Upper lobe of left lung (tissue), 6 donors: ENCODE data around the gene SORCS3. TPM values are rescaled to one million over a fixed set of nuclear protein-coding genes. Genes with fewer than 3 reads are reported as not detected.

Source experiments
- ATAC-seq, 2 donors: fragments of 200-7000 bp; cut with Tn5 transposase; one replicate each; pipeline ENCODE4 v1.9.1; 2022; ENCODE audit warnings: mild to moderate bottlenecking in 2 of 2, moderate library complexity in 2 of 2; ENCODE audit not compliant: low FRiP score in 2 of 2
- DNase-seq, 2 donors: peaks; one replicate each; pipeline ENCODE4 v3.0.0-alpha.2; 2019 to 2020
- H3K27ac ChIP-seq, 4 donors: fragments of 200-600 bp; sonication (generic); one replicate each; pipeline ENCODE4 v1.5.1; 2016 to 2019
- H3K27me3 ChIP-seq, 4 donors: fragments of 200-600 bp; sonication (generic); one replicate each; pipeline ENCODE4 v1.5.1; 2017 to 2019
- H3K36me3 ChIP-seq, 4 donors: fragments of 200-600 bp; sonication (generic); one replicate each; pipeline ENCODE4 v1.5.1; 2016 to 2019
- H3K4me1 ChIP-seq, 4 donors: fragments of 200-600 bp; sonication (generic); one replicate each; pipeline ENCODE4 v1.5.1; 2018 to 2019
- H3K4me3 ChIP-seq, 4 donors: fragments of 200-600 bp; sonication (generic); one replicate each; pipeline ENCODE4 v1.5.1; 2017 to 2019; ENCODE audit warnings: mild to moderate bottlenecking in 2 of 4, moderate library complexity in 1 of 4
- H3K9me3 ChIP-seq, 4 donors: fragments of 200-600 bp; sonication (generic); one replicate each; pipeline ENCODE4 v1.5.1; 2018 to 2019
- EP300 ChIP-seq, 4 donors: sonication (generic); formaldehyde crosslinking; IDR thresholded peaks; one replicate each; pipeline ENCODE4 v1.5.1; 2017; ENCODE audit warnings: antibody characterized with exemption in 4 of 4, control low read depth in 2 of 4
- POLR2A ChIP-seq, 4 donors: fragments of 450-650 bp; IDR thresholded peaks; one replicate each; pipeline ENCODE4 v1.5.1; 2016 to 2017; ENCODE audit warnings: antibody characterized with exemption in 4 of 4, mild to moderate bottlenecking in 2 of 4
- POLR2AphosphoS5 ChIP-seq, 2 donors: sonication (generic); formaldehyde crosslinking; IDR thresholded peaks; one replicate each; pipeline ENCODE4 v1.5.1; 2017; ENCODE audit warnings: antibody characterized with exemption in 2 of 2
- WGBS, 2 donors: methylation state at CpG; one replicate each; pipeline ENCODE4 v1.1.5; 2017 to 2018; 5-methylcytosine and 5-hydroxymethylcytosine counted together
- total RNA-seq, 6 donors: library from RNA; depleted of rRNA in 4 of 6; stranded (reverse); fragments of >200 nt in 4 of 6; gene quantifications; one replicate each; pipeline versions ENCODE4 v1.1.0 to v1.2.1, GENCODE V29; 2016 to 2021
- TF ChIP-seq, protein P1 (sequence below), 6 experiments: fragments of 450-650 bp in 4 of 6; fragments of 200-600 bp in 2 of 6; sonication (generic) in 2 of 6; IDR thresholded peaks; one replicate each; pipeline ENCODE4 v1.5.1; 2016 to 2019; ENCODE audit warnings: antibody characterized with exemption in 6 of 6
- donor health status: DM: no; HTN: no; CAD: no; lungs with moderate emphysema.
- donor health status: DM: no; HTN: yes; CAD: no; lungs with severe emphysema.

The SORCS3 gene
- total RNA-seq, 6 donors from 2014 or later: not detected

DNA sequence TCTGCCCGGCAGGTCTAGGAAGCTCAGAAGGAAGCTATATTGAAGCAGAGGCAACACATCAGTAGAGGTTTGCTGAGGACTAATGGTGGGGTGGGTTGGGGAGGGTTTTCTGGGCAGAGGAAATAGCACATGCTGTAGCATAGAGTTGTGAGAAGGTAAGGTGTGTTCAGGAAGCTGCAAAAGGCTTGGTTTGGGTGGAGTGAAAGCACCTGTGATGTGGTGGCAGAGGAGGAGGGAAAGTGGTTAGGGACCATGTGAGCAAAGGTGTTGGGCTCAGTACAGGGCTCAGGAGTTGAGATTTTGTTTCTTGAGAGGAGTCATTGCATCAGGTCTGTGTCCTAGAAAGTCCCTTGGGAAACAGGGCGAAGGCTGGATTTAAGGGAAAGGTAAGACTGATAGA is 294.6 kb downstream of the SORCS3 start:
- Histone ChIP-seq H3K27me3 (no peaks in the 10 kb centered on the region), H3K9me3 (no peaks in the 10 kb centered on the region), H3K4me3 (no peak overlapping the region), H3K4me1 (no peaks in the 10 kb centered on the region), H3K36me3 (no peaks in the 10 kb centered on the region), H3K27ac (no peak overlapping the region)
- TF ChIP-seq POLR2A (IDR thresholded peaks at IDR 0.05) (no peak), EP300 (IDR thresholded peaks at IDR 0.05) (no peak), POLR2AphosphoS5 (IDR thresholded peaks at IDR 0.05) (no peak)
- TF ChIP-seq, protein P1, sequence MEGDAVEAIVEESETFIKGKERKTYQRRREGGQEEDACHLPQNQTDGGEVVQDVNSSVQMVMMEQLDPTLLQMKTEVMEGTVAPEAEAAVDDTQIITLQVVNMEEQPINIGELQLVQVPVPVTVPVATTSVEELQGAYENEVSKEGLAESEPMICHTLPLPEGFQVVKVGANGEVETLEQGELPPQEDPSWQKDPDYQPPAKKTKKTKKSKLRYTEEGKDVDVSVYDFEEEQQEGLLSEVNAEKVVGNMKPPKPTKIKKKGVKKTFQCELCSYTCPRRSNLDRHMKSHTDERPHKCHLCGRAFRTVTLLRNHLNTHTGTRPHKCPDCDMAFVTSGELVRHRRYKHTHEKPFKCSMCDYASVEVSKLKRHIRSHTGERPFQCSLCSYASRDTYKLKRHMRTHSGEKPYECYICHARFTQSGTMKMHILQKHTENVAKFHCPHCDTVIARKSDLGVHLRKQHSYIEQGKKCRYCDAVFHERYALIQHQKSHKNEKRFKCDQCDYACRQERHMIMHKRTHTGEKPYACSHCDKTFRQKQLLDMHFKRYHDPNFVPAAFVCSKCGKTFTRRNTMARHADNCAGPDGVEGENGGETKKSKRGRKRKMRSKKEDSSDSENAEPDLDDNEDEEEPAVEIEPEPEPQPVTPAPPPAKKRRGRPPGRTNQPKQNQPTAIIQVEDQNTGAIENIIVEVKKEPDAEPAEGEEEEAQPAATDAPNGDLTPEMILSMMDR (IDR thresholded peaks at IDR 0.05): no peak
- ATAC-seq (no peak), DNase-seq (no peak)
- WGBS, 2 donors: 36 to 68% methylated on average over 2 of the region's 2 CpGs

DNA sequence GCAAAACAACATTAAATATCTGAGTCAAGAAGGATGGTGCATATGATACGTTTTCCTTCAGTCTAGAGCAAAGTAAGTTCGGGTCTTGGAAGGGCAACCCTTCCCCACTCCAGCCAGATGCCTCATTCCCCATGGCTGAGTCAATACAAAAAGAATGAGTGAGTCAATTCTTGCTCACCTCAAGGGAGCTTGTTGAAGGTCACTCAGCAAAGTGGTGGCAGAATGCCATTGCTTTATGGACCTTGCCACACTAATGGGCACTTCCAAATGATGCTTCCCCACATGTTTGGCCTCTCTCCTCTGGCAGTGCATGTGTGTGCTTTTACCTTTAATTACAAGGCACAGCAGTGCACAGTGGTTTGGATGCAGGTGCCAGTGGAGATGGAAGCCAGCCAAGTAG is 296.5 kb downstream of the SORCS3 start:
- peak in 1 of 2 donors; percentile 41 for DNase-seq
- H3K9me3 ChIP-seq: no peaks in the 10 kb centered on the region
- TF ChIP-seq POLR2A (IDR thresholded peaks at IDR 0.05) (no peak), EP300 (IDR thresholded peaks at IDR 0.05) (no peak)
- TF ChIP-seq, protein P1 (IDR thresholded peaks at IDR 0.05): no peak
- H3K36me3 ChIP-seq: no peaks in the 10 kb centered on the region
- H3K27me3 ChIP-seq: no peaks in the 10 kb centered on the region
- H3K4me3 ChIP-seq: no peak overlapping the region
- peak in 1 of 2 donors; percentile 12 for ATAC-seq
- WGBS, 2 donors: 51 to 59% methylated on average over 2 of the region's 2 CpGs
- H3K27ac ChIP-seq: no peak overlapping the region
- no peaks in the 10 kb centered on the region for H3K4me1 ChIP-seq

DNA sequence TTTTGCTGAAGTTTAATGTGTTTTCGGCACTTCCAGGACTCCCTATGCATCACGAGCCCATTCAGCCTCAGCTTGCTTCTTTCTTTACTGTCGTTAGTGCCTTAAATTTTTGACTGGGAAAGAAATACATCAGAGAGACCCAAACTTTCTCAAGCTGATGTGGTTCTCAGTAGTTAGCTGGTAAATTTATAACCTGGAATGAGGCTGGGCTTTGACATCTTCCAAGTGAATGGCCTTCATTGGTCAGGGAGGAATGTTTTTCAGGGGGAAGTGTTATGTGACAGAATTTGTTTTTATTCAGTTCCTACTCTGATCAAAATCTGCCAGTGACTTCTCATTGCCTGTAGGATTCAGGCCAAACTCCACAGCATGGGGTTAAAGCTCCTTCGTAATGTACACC is 296.9 kb downstream of the SORCS3 start:
- Histone ChIP-seq H3K4me3 (no peak overlapping the region), H3K27me3 (no peaks in the 10 kb centered on the region), H3K27ac (no peak overlapping the region), H3K36me3 (no peaks in the 10 kb centered on the region), H3K4me1 (no peaks in the 10 kb centered on the region), H3K9me3 (no peaks in the 10 kb centered on the region)
- WGBS, 2 donors: 75 to 87% methylated on average over 4 of the region's 4 CpGs
- no peak for TF ChIP-seq EP300 (IDR thresholded peaks at IDR 0.05)
- TF ChIP-seq POLR2AphosphoS5 (IDR thresholded peaks at IDR 0.05): no peak
- TF ChIP-seq POLR2A (IDR thresholded peaks at IDR 0.05): no peak
- TF ChIP-seq, protein P1 (IDR thresholded peaks at IDR 0.05): no peak
- ATAC-seq (no peak), DNase-seq (no peak)

DNA sequence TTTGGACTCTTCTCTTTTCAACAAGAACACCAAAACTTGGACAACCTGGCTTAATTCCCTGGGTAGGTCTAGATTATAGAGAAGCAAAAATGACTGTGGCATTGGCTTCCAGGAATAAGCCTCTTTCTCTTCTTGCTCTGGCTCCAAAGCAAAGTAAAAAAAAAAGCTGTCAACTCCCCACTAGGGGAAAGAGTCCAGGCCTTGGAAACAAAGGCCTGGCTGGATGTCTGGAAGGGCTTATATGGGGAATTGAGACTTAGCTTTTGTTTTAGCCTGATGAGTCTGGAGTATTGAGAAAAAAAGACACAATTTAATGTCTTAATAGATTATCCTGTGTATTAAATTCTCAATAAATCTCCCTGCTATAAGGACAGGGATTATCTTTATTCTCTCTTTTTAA is 300.6 kb downstream of the SORCS3 start:
- H3K4me3 ChIP-seq: no peak overlapping the region
- ATAC-seq (no peak), DNase-seq (no peak)
- TF ChIP-seq, protein P1 (IDR thresholded peaks at IDR 0.05): no peak
- TF ChIP-seq EP300 (IDR thresholded peaks at IDR 0.05) (no peak), POLR2AphosphoS5 (IDR thresholded peaks at IDR 0.05) (no peak), POLR2A (IDR thresholded peaks at IDR 0.05) (no peak)
- no peaks in the 10 kb centered on the region for H3K4me1 ChIP-seq
- H3K36me3 ChIP-seq: no peaks in the 10 kb centered on the region
- no peaks in the 10 kb centered on the region for H3K9me3 ChIP-seq
- no peaks in the 10 kb centered on the region for H3K27me3 ChIP-seq
- H3K27ac ChIP-seq: no peak overlapping the region

DNA sequence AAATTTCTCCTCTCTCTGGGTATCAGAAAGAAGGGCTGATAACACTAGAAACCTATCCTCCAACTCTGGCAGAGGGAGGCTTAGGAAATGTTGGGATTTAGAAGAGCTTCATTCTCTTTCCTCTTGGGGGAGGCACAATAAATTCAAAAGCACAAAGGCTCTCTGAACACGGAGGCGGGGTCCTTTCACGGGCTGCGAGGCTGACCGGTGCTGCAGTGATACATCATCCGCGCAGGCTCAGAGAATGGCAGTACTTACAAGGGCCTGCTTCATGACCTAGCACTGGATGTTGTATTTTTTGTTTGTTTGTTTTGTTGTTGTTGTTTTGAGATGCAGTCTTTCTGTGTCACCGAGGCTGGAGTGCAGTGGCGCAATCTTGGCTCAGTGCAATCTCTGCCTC is 306.2 kb downstream of the SORCS3 start:
- Histone ChIP-seq H3K36me3 (no peaks in the 10 kb centered on the region), H3K27me3 (no peaks in the 10 kb centered on the region), H3K4me3 (no peak overlapping the region), H3K4me1 (no peaks in the 10 kb centered on the region), H3K9me3 (no peaks in the 10 kb centered on the region), H3K27ac (no peak overlapping the region)
- 89 to 96% methylated on average over 8 to 9 of the region's 9 CpGs for WGBS, 2 donors
- TF ChIP-seq EP300 (IDR thresholded peaks at IDR 0.05) (no peak), POLR2AphosphoS5 (IDR thresholded peaks at IDR 0.05) (no peak), POLR2A (IDR thresholded peaks at IDR 0.05) (no peak)
- TF ChIP-seq, protein P1 (IDR thresholded peaks at IDR 0.05): no peak
- DNase-seq: peak in 1 of 2 donors; percentile 42
- ATAC-seq: no peak
